SK-N-MC (cell line): ENCODE measurements around the gene ZNG1F.
"Not testable (repeated sequence)": the region's sequence is repeated elsewhere in the genome, so short reads cannot be mapped to it uniquely, and the experiment has no call there.

Experiments used
- DNase-seq: peaks from one replicate; pipeline ENCODE4 v3.0.0-alpha.2; 2011; ENCODE audit warnings: low read depth, low spot score
- H3K27ac ChIP-seq: fragments of 200-600 bp; sonication (generic); 2 replicates; pipeline ENCODE4 v1.5.1; 2016; ENCODE audit warnings: mixed run types
- H3K36me3 ChIP-seq: fragments of 200-600 bp; sonication (generic); 2 replicates; pipeline ENCODE4 v1.6.1; 2017; ENCODE audit warnings: antibody characterized with exemption, low read length, mixed read lengths; ENCODE audit not compliant: insufficient read depth
- H3K4me3 ChIP-seq: fragments of 200-600 bp; sonication (generic); 2 replicates; pipeline ENCODE4 v1.5.1; 2016
- H3K9ac ChIP-seq: fragments of 200-600 bp; sonication (generic); 2 replicates; pipeline ENCODE4 v1.8.0; 2017; ENCODE audit warnings: mixed run types, mixed read lengths; ENCODE audit not compliant: insufficient read length
- H3K9me3 ChIP-seq: fragments of 200-600 bp; sonication (generic); 2 replicates; pipeline ENCODE4 v1.6.1; 2017; ENCODE audit warnings: low read depth, mild to moderate bottlenecking, antibody characterized with exemption, low read length, moderate library complexity, mixed read lengths

Gene ZNG1F

DNA sequence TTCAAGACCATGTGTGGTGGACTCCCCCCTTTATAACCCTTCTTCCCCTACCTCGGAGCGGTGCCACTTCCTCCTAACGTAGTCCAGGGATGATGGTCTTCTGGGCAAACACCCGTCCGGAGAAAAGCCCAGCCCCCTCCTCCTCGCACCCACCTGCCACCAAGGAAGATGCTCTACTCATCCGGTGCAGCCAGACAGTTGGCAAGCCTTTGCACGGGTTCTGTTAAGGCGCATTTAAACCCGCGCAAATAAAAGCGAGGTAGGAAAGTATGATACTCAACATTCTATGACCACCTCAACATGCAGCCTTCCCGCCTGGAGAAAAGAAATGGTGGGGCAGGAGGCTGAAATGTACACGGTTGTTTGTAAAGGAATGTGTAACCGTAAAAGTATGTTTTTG, 60.5 kb downstream of the ZNG1F start, which contains the start of gene FOXD4L6:
FOXD4L6 (minus strand) TSS at position 101 of the 400 bp plus-strand sequence. CDS start 298 bp downstream, outside the sequence.
- H3K36me3 ChIP-seq, H3K27ac ChIP-seq, H3K9ac ChIP-seq, DNase-seq, H3K4me3 ChIP-seq, H3K9me3 ChIP-seq: not testable (repeated sequence)

- not testable (repeated sequence) for H3K4me3 ChIP-seq, H3K27ac ChIP-seq, H3K9ac ChIP-seq, DNase-seq, H3K36me3 ChIP-seq, H3K9me3 ChIP-seq
Observed at GRCh38 chr9:41126746-41127446, 62.2 kb downstream of the ZNG1F start.

- not testable (repeated sequence) for H3K4me3 ChIP-seq, H3K36me3 ChIP-seq, H3K9ac ChIP-seq, H3K9me3 ChIP-seq, DNase-seq, H3K27ac ChIP-seq
Observed at GRCh38 chr9:41125936-41126335, 63.2 kb downstream of the ZNG1F start.

- H3K36me3 ChIP-seq, H3K4me3 ChIP-seq, H3K9ac ChIP-seq, DNase-seq, H3K9me3 ChIP-seq, H3K27ac ChIP-seq: not testable (repeated sequence)
Observed at GRCh38 chr9:41125109-41125658, 63.9 kb downstream of the ZNG1F start.

DNA sequence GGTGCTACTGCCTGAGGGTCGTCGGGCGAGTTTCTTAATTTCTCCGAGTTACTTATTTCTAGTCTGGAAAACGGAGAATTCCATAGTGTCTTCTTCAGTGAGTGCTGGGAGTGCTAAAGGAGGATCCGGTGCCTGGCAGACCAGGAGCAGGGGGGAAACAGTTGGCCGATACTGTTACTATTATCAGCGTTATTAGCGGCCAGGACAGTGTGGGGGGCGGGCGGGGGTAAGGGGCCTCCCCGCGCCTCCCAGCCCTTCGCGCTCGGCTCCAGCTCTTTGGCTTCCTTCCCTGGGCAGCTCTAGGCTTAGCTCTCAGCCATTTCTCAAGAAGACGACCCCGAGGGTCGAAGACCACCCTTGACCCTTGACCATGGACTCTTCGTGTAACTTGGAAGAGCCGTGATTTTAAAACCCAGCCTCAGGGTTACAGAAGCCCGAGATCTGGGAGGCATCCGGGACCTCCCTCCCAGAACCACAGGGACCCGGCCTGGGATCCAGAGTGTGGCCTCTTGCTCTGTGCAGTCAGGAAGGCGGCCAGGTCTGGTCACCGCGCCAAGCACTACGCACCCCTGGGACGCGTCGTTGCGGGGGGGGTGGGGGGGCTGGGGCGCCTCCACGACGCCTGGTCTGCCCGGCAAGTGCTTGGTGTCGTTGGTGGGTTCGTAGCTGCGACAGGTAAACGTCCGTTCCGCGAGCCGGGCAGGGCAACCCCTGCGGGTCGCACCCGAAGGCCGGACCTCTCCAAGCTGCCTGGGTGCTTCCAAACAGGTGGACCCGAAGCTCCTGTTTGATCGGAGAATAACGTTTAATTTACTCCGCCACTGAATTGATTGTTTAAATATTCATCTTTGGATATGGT, 64.6 kb downstream of the ZNG1F start:
- H3K27ac ChIP-seq, H3K9me3 ChIP-seq, DNase-seq, H3K4me3 ChIP-seq, H3K36me3 ChIP-seq, H3K9ac ChIP-seq: not testable (repeated sequence)

GRCh38 chr9:41123812-41124211, 65.3 kb downstream of the ZNG1F start:
- H3K9me3 ChIP-seq, H3K36me3 ChIP-seq, DNase-seq, H3K27ac ChIP-seq, H3K9ac ChIP-seq, H3K4me3 ChIP-seq: not testable (repeated sequence)

DNA sequence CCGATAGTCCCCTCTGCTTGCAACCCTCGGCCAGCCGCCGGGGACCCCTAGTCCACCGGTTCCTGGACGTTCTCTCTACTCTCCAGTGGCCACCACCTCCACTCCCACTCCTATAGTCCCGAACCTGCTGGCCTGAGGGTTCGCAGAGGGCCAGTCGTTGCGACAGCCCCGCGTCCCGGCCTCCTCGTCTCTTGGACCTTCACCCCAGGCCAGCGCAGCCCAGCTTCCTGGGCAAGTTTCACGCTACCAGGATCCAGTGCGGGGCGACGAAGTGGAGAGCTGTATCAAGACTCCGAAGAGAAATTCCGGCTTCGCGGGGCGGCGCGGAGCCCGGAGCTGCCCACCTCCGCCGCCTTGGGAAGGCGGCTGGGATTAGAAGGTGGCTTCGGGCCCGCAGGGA, 65.7 kb downstream of the ZNG1F start:
- not testable (repeated sequence) for H3K9me3 ChIP-seq, H3K27ac ChIP-seq, DNase-seq, H3K4me3 ChIP-seq, H3K9ac ChIP-seq, H3K36me3 ChIP-seq

GRCh38 chr9:41120696-41121095, 68.4 kb downstream of the ZNG1F start:
- not testable (repeated sequence) for H3K4me3 ChIP-seq, DNase-seq, H3K9me3 ChIP-seq, H3K36me3 ChIP-seq, H3K27ac ChIP-seq, H3K9ac ChIP-seq

GRCh38 chr9:41119719-41120118, 69.4 kb downstream of the ZNG1F start:
- H3K9ac ChIP-seq, DNase-seq, H3K27ac ChIP-seq, H3K9me3 ChIP-seq, H3K36me3 ChIP-seq, H3K4me3 ChIP-seq: not testable (repeated sequence)

DNA sequence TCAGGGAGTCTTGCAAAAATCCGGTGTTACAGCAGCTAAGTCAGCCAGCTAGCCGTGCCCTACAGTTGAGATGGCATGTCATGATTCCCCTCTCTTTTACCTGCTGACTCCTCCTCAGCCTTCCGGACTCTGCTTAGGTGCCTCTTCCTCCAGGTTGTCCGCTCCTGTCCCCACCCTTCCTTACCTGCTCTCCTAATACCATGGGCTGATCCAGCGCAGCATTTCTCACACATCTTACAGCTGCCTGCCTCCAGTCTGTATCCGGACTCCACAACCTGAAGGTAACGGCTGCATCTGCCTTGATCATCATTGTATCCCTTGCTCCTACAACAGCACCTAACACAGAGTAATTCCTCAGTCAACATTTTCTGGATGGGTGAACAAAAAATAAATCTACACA, 69.8 kb downstream of the ZNG1F start:
- not testable (repeated sequence) for H3K9ac ChIP-seq, H3K4me3 ChIP-seq, H3K27ac ChIP-seq, H3K36me3 ChIP-seq, H3K9me3 ChIP-seq, DNase-seq

DNA sequence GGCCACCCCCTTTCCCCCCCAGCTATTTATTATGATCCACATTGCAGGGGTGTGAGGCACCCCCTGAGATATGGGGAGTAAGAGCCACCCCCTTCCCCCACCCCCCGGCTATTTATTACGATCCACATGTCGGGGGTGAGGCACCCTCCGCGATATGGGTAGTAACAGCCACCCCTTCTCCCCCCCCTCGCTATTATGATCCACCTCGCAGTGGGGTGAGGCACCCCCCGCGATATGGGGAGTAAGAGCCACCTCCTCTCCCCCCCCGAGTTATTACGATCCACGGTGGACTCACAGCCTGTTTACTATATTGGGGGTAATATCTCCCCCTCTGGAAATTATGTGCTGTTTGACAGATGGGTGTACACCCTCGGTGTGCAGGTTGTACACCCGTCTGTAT, 75.8 kb downstream of the ZNG1F start:
- not testable (repeated sequence) for H3K9me3 ChIP-seq, H3K4me3 ChIP-seq, H3K27ac ChIP-seq, H3K9ac ChIP-seq, H3K36me3 ChIP-seq, DNase-seq

GRCh38 chr9:41111414-41111813, 77.7 kb downstream of the ZNG1F start:
- H3K27ac ChIP-seq, DNase-seq, H3K4me3 ChIP-seq, H3K36me3 ChIP-seq, H3K9ac ChIP-seq, H3K9me3 ChIP-seq: not testable (repeated sequence)

- not testable (repeated sequence) for H3K9me3 ChIP-seq, H3K4me3 ChIP-seq, H3K36me3 ChIP-seq, H3K27ac ChIP-seq, DNase-seq, H3K9ac ChIP-seq
Observed at GRCh38 chr9:41110913-41111312, 78.2 kb downstream of the ZNG1F start.

GRCh38 chr9:41109253-41109652, 79.9 kb downstream of the ZNG1F start:
- not testable (repeated sequence) for DNase-seq, H3K9me3 ChIP-seq, H3K27ac ChIP-seq, H3K36me3 ChIP-seq, H3K4me3 ChIP-seq, H3K9ac ChIP-seq
